Urinary bladder (tissue), 4 donors: ENCODE data around the gene XYLT2. TPM values are rescaled to one million over a fixed set of nuclear protein-coding genes. Genes with fewer than 3 reads are reported as not detected.

Experiments used
- DNase-seq: peaks from one replicate; pipeline ENCODE4 v3.0.0-alpha.2; 2015; ENCODE audit errors: extremely low spot score
- H3K27ac ChIP-seq: one replicate; pipeline ENCODE4 v1.5.1; 2013; ENCODE audit warnings: low read depth, mild to moderate bottlenecking, moderate library complexity
- H3K36me3 ChIP-seq: one replicate; pipeline ENCODE4 v1.6.1; 2013; ENCODE audit warnings: mild to moderate bottlenecking, moderate library complexity; ENCODE audit not compliant: insufficient read depth
- H3K4me1 ChIP-seq: one replicate; pipeline ENCODE4 v1.6.1; 2013; ENCODE audit warnings: mild to moderate bottlenecking, moderate library complexity; ENCODE audit not compliant: insufficient read depth
- H3K4me3 ChIP-seq: one replicate; pipeline ENCODE4 v1.5.1; 2013; ENCODE audit warnings: low read depth, low read length
- WGBS: extraction: QIAGEN DNeasy Blood & Tissue Kit; methylation state at CpG from one replicate; pipeline ENCODE4 v1.1.7; 2013; 5-methylcytosine and 5-hydroxymethylcytosine counted together
- polyA plus RNA-seq: library from polyadenylated mRNA; stranded (reverse); fragments of 200-250 nt; gene quantifications from one replicate; pipeline ENCODE4 v1.2.3, GENCODE V29; 2013
- total RNA-seq: library from RNA; depleted of rRNA; stranded (reverse); fragments of >200 nt; gene quantifications from one replicate; pipeline ENCODE4 v1.2.3, GENCODE V29; 2014
- donor health status: healthy with polysubstance abuse.
- donor health status: healthy.

Gene XYLT2
- total and polyA plus RNA-seq, 2 donors: 17.6 to 27.8 TPM

GRCh38 chr17:50371526-50371925 lies 25.6 kb downstream of the XYLT2 start:
- H3K4me3 ChIP-seq: no peak overlapping the region
- H3K4me1 ChIP-seq: peaks cover 3% of the 10 kb centered on the region
- H3K27ac ChIP-seq: no peak overlapping the region
- H3K36me3 ChIP-seq: peaks cover 2% of the 10 kb centered on the region
- DNase-seq: no peak
- 95% methylated on average over 2 of the region's 2 CpGs for WGBS

GRCh38 chr17:50372222-50372757 lies 26.4 kb downstream of the XYLT2 start:
- peaks cover 3% of the 10 kb centered on the region for H3K4me1 ChIP-seq
- H3K36me3 ChIP-seq: peaks cover under 1% of the 10 kb centered on the region
- no peak for DNase-seq
- H3K4me3 ChIP-seq: peak overlapping the region; percentile 58
- no peak overlapping the region for H3K27ac ChIP-seq
- 18% methylated on average over 14 of the region's 14 CpGs for WGBS

DNA sequence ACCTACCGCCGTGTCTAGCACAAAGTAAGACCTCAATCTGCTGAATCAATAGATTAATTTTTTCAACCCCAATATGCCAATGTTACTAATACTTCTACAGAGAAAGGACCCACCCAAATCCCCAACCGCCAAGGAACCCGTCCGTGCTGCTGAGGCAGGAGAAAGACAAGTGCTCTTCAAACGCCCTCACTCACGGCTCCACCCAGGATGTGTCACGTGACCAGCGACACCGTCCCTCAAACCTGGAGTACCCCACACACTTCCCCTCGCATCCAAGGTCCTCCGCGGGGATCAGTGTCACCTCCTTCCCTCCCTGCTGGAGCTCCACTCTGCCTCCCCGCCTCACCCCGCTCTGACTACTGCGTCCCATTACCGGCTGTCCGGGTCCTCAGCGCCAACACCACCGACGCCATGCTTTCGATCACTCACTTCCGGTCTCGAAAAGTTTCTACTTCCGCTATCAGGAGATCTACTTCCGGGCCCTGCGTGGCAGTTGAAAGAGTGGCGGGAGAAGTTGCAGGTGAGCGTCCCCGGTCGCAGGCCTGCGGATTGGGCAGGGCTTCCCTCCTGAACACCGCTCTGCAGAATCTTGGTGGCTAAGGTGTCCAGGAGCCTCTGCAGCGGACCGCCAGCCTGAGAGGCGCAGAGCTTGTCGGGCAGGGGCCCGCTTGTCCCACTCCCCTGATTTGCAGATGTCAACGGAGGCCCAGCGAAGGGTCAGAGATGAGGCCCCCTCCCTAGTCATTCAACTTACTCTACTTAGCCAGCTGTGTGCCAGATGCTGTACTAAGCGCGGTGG lies 27.0 kb downstream of the XYLT2 start, which contains the start of the genes EME1 and MRPL27:
Gene EME1 (plus strand): TSS at position 472 of the 799 bp plus-strand sequence. CDS start 1,980 bp downstream, outside the sequence.
Gene MRPL27 (minus strand): TSS at position 427 of the 799 bp plus-strand sequence. CDS start 14 bp downstream, at position 413.
- no peaks in the 10 kb centered on the region for H3K36me3 ChIP-seq
- WGBS: under 1% methylated on average over 42 of the region's 42 CpGs
- H3K4me1 ChIP-seq: peaks cover 3% of the 10 kb centered on the region

GRCh38 chr17:50373705-50374104 lies 27.8 kb downstream of the XYLT2 start:
- WGBS: 87% methylated on average over 2 of the region's 2 CpGs
- peak overlapping the region; percentile 58 for H3K4me3 ChIP-seq

More for the DNA sequence above, 27.0 kb downstream of the XYLT2 start, which contains the start of the genes EME1 and MRPL27:
- Histone ChIP-seq H3K4me3 (peak within 1 kb of the TSS; percentile 58), H3K27ac (peak within 1 kb of the TSS; percentile 93)
- peak; percentile 88 for DNase-seq

DNA sequence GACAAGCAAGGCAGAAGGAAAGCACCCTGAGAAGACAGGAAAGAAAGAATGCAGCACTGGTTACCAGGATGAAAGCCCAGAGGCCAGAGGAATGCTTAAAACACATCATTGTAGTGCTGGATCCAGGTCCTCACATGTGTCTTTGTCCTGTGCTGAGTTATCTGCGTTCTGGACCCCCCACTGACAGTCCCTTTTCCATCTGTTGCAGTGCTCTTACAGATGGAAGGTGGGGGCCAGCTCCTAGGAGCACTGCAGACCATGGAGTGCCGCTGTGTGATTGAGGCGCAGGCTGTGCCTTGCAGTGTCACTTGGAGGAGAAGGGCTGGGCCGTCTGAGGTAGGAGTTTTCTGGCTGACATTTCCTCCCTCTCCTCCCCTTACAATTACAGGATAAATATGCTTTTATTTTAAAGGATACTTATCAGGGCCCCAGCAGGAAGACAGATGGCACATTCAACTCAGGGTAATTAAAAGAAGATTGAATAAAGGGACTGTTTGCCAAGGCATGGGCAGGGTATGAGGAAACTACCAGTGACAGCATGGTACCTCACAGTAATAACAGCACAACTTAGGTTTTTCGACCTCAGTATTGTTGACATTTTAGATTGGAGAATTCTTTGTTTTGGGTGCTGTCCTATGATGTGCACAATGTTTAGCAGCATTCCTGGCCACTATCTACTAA lies 30.1 kb downstream of the XYLT2 start:
- Histone ChIP-seq H3K4me3 (no peak overlapping the region), H3K36me3 (no peaks in the 10 kb centered on the region), H3K27ac (no peak overlapping the region), H3K4me1 (peaks cover 3% of the 10 kb centered on the region)
- 82% methylated on average over 5 of the region's 5 CpGs for WGBS
- no peak for DNase-seq

More at GRCh38 chr17:50373705-50374104, 27.8 kb downstream of the XYLT2 start:
- H3K4me1 ChIP-seq: peaks cover 3% of the 10 kb centered on the region
- no peak overlapping the region for H3K27ac ChIP-seq
- no peaks in the 10 kb centered on the region for H3K36me3 ChIP-seq
- DNase-seq: no peak

DNA sequence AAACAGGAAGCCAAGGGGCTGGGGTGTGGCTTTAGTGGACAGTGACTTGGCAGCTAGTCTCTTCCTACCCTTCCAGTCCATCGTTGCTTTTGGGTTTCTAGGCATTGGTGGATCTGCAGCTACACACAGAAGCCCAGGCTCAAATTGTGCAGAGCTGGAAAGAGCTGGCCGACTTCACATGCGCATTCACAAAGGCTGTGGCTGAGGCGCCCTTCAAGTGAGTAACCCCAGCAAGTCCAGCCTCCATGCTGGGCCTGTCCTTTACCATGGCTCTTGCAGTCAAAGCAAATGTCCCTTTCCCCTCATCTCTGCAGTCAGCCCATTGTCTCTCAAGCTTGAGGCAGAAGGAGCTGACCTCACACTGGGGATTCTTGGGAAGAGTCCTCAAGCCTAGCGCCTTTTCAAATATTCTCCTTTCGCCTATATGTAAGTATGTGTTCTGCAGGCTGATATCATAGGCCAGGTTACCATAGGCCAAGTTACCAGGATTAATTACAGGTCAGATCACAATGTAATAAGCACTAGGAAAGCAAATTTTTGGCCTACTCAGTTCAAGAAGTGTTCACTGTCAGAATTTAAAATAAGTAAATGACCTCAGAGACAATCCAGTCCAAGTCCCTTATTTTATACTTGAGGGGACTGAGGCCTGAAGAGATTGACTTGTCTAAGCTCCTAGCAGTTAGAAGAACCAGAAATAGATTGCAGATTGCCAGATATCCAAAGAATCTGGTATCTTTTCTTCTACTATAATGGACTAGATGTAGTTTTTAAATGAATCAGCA lies 33.6 kb downstream of the XYLT2 start:
- Histone ChIP-seq H3K4me3 (no peak overlapping the region), H3K4me1 (no peaks in the 10 kb centered on the region), H3K27ac (no peak overlapping the region), H3K36me3 (peaks cover 6% of the 10 kb centered on the region)
- WGBS: 90% methylated on average over 6 of the region's 6 CpGs
- no peak for DNase-seq

GRCh38 chr17:50380369-50381259 lies 34.7 kb downstream of the XYLT2 start:
- 90% methylated on average over 13 of the region's 13 CpGs for WGBS
- no peaks in the 10 kb centered on the region for H3K4me1 ChIP-seq
- H3K27ac ChIP-seq: no peak overlapping the region
- H3K4me3 ChIP-seq: no peak overlapping the region
- no peak for DNase-seq
- peaks cover 11% of the 10 kb centered on the region for H3K36me3 ChIP-seq

- WGBS: 87% methylated on average over 7 of the region's 7 CpGs
- no peak for DNase-seq
- H3K4me3 ChIP-seq: no peak overlapping the region
- no peaks in the 10 kb centered on the region for H3K4me1 ChIP-seq
- H3K27ac ChIP-seq: no peak overlapping the region
- peaks cover 11% of the 10 kb centered on the region for H3K36me3 ChIP-seq
Observed at GRCh38 chr17:50381260-50381815, 35.4 kb downstream of the XYLT2 start.

DNA sequence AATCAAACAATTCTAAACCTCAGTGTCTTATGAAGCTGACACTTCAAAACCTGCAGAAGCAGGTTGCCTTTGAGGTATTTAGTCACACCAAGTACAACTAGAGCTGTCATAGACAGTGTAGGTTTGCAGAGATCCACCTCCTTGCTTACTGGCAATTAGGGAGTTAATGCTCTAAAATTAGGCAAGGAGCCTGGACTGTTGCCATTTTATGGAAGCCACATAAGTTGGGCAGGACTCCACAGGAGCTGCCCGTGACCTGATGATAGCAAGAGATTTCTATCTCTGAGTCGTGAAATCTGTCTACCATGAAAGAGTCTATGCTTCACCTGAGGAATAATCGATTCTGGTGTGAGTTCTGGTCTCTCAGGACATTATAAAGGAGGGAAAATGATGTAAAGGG lies 36.0 kb downstream of the XYLT2 start:
- no peak for DNase-seq
- Histone ChIP-seq H3K27ac (no peak overlapping the region), H3K36me3 (peaks cover 11% of the 10 kb centered on the region), H3K4me1 (no peaks in the 10 kb centered on the region), H3K4me3 (no peak overlapping the region)
- WGBS: 40% methylated on average over 3 of the region's 3 CpGs

DNA sequence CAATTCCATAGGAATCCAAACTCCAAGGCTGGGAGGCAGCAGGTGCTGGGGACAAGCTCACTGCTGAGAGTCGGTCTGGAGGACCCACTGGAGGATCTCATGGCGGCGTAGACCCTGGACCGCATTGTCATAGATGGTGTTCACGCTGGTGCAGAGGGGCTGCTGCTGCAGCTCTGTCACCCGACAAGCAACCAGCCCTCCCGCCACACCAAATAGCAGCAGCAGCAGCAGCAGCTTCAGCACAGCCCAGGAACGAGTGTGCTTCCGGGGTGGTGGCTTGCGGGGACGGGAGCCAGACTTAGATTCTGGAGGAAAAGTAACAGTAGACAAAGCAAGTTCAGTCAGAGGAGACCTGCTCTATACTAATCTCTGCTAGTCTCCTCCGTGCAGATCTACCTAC lies 37.0 kb downstream of the XYLT2 start:
- no peak for DNase-seq
- no peaks in the 10 kb centered on the region for H3K4me1 ChIP-seq
- no peak overlapping the region for H3K4me3 ChIP-seq
- peaks cover 11% of the 10 kb centered on the region for H3K36me3 ChIP-seq
- WGBS: 90% methylated on average over 12 of the region's 12 CpGs
- no peak overlapping the region for H3K27ac ChIP-seq

- no peak for DNase-seq
- Histone ChIP-seq H3K4me3 (no peak overlapping the region), H3K4me1 (no peaks in the 10 kb centered on the region), H3K36me3 (peaks cover 11% of the 10 kb centered on the region), H3K27ac (no peak overlapping the region)
- WGBS: 76% methylated on average over 3 of the region's 3 CpGs
Observed at GRCh38 chr17:50386510-50386909, 40.6 kb downstream of the XYLT2 start.

- Histone ChIP-seq H3K36me3 (peaks cover 8% of the 10 kb centered on the region), H3K27ac (no peak overlapping the region), H3K4me3 (no peak overlapping the region), H3K4me1 (no peaks in the 10 kb centered on the region)
- no peak for DNase-seq
- WGBS: 96% methylated on average over 3 of the region's 3 CpGs
Observed at GRCh38 chr17:50388728-50389127, 42.8 kb downstream of the XYLT2 start.
